Calu3 (cell line): Measurements from ENCODE around the gene LRRC49. TPM values are rescaled to one million over a fixed set of nuclear protein-coding genes. Genes with fewer than 3 reads are reported as not detected.

Experiments
- BruUV-seq: library from RNA; stranded (reverse); fragments of 400-500 nt; replicated peaks from 2 replicates; lab custom pipeline; 2021; lab: Mats Ljungman, UMichigan
- CTCF ChIA-PET: fragments of 300-600 bp; sonication (Branson Sonifier 250); formaldehyde crosslinking; loops from one replicate; lab custom pipeline; 2022; ENCODE audit warnings: antibody characterized with exemption; lab: Charles Lee
- DNase-seq: peaks from one replicate; pipeline ENCODE4 v3.0.0; 2022
- H3K27ac Mint-ChIP-seq: one replicate; pipeline ENCODE4 v1.8.0; 2022; ENCODE audit warnings: mixed read lengths; ENCODE audit not compliant: unreplicated experiment
- H3K27me3 Mint-ChIP-seq: one replicate; pipeline ENCODE4 v1.8.0; 2022; ENCODE audit warnings: mixed read lengths; ENCODE audit not compliant: unreplicated experiment
- H3K36me3 Mint-ChIP-seq: one replicate; pipeline ENCODE4 v1.8.0; 2022; ENCODE audit warnings: mild to moderate bottlenecking, moderate library complexity, mixed read lengths; ENCODE audit not compliant: insufficient read depth, unreplicated experiment
- H3K4me1 Mint-ChIP-seq: one replicate; pipeline ENCODE4 v1.8.0; 2022; ENCODE audit warnings: mild to moderate bottlenecking, low read depth, mixed read lengths; ENCODE audit not compliant: unreplicated experiment
- H3K4me3 Mint-ChIP-seq: one replicate; pipeline ENCODE4 v1.8.0; 2022; ENCODE audit warnings: mild to moderate bottlenecking, low read depth, moderate library complexity, mixed read lengths; ENCODE audit not compliant: unreplicated experiment
- H3K9me3 Mint-ChIP-seq: one replicate; pipeline ENCODE4 v1.8.0; 2022; ENCODE audit warnings: low read depth, mixed read lengths; ENCODE audit not compliant: unreplicated experiment
- intact Hi-C: fragments of 100-400 bp; cut with micrococcal nuclease; formaldehyde crosslinking; loops from one replicate; pipeline ENCODE4 v1.10.0; 2022; ENCODE audit not compliant: unreplicated experiment
- total RNA-seq: library from RNA; stranded (reverse); gene quantifications from 2 replicates; pipeline ENCODE4 v1.2.3, GENCODE V29; 2022
- TF ChIP-seq, protein P1 (sequence below): fragments of 200-600 bp; IDR thresholded peaks from one replicate; pipeline ENCODE4 v1.8.0; 2022; ENCODE audit warnings: antibody characterized with exemption; ENCODE audit not compliant: unreplicated experiment

Gene LRRC49
- total RNA-seq, 1 experiment from 2014 or later: 6.3 TPM

DNA sequence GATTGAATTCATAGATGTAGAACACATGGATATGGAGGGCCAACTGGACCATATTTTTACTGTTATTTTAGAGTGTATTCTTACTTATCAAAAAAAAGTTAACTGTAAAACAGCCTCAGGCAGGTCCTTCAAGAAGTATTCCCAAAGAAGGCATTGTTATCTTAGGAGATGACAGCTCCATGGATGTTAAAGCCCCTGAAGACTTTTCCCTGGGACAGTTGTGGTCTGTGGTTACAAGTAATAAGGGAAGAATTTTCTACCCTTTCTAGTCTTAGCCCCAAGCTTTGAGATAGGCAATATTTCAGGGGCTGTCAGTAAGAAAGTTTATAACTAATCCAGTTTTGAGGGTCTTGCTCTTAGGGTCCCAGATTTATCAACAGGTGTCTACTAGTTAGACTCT lies 62.5 kb downstream of the LRRC49 start:
- Mint-ChIP-seq H3K27ac (no peak overlapping the region), H3K4me3 (no peak overlapping the region), H3K9me3 (no peaks in the 10 kb centered on the region), H3K27me3 (no peaks in the 10 kb centered on the region), H3K4me1 (no peaks in the 10 kb centered on the region), H3K36me3 (no peaks in the 10 kb centered on the region)
- TF ChIP-seq, protein P1, sequence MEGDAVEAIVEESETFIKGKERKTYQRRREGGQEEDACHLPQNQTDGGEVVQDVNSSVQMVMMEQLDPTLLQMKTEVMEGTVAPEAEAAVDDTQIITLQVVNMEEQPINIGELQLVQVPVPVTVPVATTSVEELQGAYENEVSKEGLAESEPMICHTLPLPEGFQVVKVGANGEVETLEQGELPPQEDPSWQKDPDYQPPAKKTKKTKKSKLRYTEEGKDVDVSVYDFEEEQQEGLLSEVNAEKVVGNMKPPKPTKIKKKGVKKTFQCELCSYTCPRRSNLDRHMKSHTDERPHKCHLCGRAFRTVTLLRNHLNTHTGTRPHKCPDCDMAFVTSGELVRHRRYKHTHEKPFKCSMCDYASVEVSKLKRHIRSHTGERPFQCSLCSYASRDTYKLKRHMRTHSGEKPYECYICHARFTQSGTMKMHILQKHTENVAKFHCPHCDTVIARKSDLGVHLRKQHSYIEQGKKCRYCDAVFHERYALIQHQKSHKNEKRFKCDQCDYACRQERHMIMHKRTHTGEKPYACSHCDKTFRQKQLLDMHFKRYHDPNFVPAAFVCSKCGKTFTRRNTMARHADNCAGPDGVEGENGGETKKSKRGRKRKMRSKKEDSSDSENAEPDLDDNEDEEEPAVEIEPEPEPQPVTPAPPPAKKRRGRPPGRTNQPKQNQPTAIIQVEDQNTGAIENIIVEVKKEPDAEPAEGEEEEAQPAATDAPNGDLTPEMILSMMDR: no peak
- CTCF ChIA-PET: no interaction called here
- no TSS peak for BruUV-seq
- intact Hi-C loops: no loop called here
- no peak for DNase-seq

DNA sequence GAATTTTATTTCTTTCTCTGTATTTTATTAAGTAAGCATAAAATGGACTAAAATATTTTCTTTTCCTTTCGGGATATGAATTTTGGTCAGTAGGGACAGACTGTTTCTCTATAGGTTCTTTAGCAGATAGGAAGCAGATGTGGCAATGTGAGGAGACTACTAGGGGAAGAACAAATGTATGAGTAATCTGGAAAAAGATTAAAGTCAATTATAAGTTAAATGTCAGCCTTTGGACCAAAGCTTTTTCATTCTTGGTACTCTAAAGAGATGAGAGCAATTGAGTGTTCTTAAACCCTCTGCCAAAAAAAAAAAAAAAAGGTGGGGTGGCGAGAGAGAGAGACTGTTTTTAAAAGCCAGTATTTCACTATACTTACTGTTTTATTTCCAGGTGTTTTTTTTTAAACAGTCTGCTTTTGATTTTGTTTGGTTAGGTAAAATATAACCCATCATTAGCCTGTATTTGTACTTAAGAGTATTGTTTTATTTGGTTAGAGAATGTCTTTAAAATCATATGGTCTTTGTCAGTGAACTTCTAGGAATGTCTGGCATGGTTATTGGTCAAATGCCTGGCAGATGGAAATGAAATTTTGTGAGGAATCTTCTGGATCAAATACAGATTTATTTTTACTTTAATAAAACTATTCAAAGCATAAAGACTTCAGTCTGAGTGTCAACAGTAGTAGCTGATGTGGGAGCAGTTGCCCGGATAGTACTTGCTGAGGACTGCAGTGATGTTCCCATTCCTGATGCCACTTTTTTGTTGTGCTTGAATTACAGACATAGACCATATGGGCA lies 63.8 kb downstream of the LRRC49 start:
- no peaks in the 10 kb centered on the region for H3K27me3 Mint-ChIP-seq
- no peak overlapping the region for H3K27ac Mint-ChIP-seq
- H3K4me3 Mint-ChIP-seq: no peak overlapping the region
- CTCF ChIA-PET: no interaction called here
- BruUV-seq: no TSS peak
- H3K36me3 Mint-ChIP-seq: no peaks in the 10 kb centered on the region
- TF ChIP-seq, protein P1: no peak
- DNase-seq: no peak
- H3K4me1 Mint-ChIP-seq: no peaks in the 10 kb centered on the region
- intact Hi-C loops: no loop called here
- no peaks in the 10 kb centered on the region for H3K9me3 Mint-ChIP-seq

DNA sequence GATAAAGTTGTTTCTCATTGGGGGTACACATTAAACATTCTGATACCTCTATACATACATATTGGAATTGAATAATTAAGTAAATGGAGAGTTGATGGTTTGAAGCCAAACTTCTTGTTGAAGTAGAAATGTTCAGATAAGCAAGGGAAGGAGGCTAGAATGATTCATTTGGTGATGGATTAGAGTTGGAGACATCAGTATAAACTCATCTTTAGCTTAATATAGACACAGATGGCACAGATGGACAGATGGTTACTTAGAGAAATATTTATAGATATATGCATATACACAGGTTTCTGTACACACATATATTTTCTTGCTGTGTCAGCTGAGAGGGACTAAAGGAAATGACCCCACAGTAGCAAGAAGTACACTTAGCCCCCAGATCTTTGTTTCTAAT lies 69.5 kb downstream of the LRRC49 start:
- no peaks in the 10 kb centered on the region for H3K4me1 Mint-ChIP-seq
- H3K9me3 Mint-ChIP-seq: no peaks in the 10 kb centered on the region
- TF ChIP-seq, protein P1: no peak
- H3K27me3 Mint-ChIP-seq: no peaks in the 10 kb centered on the region
- H3K4me3 Mint-ChIP-seq: no peak overlapping the region
- no peak overlapping the region for H3K27ac Mint-ChIP-seq
- no TSS peak for BruUV-seq
- no peaks in the 10 kb centered on the region for H3K36me3 Mint-ChIP-seq
- CTCF ChIA-PET: no interaction called here
- intact Hi-C loops: no loop called here
- DNase-seq: no peak

DNA sequence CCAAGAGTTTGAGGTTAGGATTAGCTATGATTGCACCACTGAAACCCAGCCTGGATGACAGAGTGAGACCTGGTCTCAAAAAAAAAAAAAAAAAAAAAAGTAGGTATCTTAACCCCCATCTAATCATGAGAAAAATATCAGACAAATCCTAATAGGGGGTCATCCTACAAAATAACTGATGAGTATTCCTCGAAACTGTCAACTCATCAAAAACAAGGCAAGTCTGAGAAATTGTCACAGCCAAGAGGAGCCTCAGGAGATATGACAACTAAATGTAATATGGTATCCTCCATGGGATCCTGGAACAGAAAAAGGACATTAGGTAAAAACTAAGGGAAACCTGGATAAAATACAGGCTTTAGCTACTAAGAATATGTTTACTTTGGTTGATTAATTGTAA lies 70.6 kb downstream of the LRRC49 start:
- H3K27ac Mint-ChIP-seq: no peak overlapping the region
- no peak overlapping the region for H3K4me3 Mint-ChIP-seq
- no peaks in the 10 kb centered on the region for H3K9me3 Mint-ChIP-seq
- no peaks in the 10 kb centered on the region for H3K36me3 Mint-ChIP-seq
- H3K4me1 Mint-ChIP-seq: no peaks in the 10 kb centered on the region
- no TSS peak for BruUV-seq
- CTCF ChIA-PET: interaction anchor here (0.5 to 0.7 kb wide), 4 partner anchors 22 to 1023 kb away, joined by 3 to 6 read pairs (median 4); no protein-coding TSS in a partner anchor
- TF ChIP-seq, protein P1: no peak
- intact Hi-C loops: no loop called here
- no peak for DNase-seq
- H3K27me3 Mint-ChIP-seq: no peaks in the 10 kb centered on the region
